HG03175 (cell line): ENCODE results near the gene OPRM1.

Source experiments
- ATAC-seq: cut with Tn5 transposase; IDR thresholded peaks from one replicate; pipeline ENCODE4 v1.9.1; 2021; ENCODE audit warnings: mild to moderate bottlenecking, moderate library complexity; ENCODE audit not compliant: unreplicated experiment

OPRM1 gene

DNA sequence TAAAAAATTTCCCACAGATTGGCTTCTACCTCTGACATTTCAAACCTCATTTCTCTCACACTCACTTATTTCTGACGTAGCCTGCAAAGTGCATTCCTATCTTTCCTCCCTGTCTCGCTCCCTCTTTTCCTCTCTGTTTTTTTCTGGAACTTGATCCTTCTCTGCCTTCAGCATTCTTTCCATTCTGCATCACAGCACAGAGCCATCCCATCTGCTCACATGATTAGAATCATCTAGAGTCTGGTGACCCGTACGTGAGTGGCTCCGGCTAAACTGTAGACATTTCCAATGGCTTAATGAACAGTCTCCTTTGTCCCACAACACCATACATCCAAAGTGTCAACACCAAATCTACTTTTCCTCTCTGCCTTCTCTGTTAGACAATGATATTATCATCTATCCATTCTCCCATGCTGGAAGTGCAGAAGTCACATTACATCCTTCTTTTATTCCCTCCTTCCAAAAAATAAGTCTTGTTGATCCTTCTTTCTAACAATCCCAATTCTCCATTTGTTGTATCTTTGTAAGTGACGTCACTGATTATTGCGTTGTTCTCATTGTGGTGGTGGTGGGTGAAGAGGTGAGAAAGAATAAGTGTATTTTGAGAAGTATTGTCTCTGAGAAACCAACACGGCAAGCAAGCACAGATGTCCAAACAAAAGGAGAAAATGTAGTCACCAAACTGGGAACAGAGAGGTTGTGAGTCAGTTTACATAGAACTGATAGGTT is 41.6 kb downstream of the OPRM1 start:
- no peak for ATAC-seq

DNA sequence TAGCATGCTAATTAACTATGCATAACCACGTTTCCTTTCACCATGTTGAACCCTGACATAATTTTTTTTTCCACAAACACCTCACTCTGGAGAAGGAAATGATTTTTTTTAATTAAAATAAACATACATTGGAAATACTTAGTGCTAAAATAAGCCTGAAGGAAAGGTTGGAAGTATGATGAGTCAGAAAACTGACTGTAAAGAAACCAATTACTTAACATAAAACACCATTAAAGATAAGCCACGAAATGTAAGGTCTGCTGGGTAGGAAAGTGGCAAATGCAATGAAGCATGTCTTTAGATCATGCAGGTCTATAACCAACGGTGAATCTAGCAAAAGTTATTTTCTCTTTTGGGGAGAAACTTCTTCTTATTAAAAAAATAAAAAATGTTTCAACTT is 47.5 kb downstream of the OPRM1 start:
- ATAC-seq: no peak

DNA sequence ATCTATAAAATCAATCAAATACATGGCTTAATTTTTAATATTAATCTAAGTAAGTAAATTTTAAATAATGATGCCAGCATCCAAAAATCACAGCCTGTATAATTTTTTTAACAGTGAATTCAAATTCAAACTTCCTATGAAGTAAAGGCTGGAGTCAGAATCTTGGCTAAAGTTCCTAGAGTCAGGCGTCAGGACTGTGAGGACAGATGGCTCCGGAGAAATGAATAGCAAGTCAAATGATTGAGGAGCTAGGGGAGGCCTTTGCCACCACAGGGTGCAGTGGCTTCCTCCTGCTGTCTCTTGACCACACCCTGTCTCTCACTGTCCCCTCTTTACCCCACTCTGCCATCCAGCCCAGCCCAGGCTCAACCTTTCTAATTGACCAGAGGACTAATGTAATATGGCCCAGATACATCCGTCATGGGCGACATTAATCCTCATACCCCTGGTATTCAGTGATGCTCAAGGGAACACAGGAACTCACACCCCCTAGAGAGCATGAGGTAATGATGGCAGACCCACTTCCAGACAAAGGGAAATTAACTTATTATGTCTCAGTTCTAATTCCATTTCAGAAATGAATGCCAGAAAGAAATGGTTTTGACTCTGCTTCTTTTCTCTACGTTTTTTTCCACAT is 53.4 kb downstream of the OPRM1 start:
- no peak for ATAC-seq

DNA sequence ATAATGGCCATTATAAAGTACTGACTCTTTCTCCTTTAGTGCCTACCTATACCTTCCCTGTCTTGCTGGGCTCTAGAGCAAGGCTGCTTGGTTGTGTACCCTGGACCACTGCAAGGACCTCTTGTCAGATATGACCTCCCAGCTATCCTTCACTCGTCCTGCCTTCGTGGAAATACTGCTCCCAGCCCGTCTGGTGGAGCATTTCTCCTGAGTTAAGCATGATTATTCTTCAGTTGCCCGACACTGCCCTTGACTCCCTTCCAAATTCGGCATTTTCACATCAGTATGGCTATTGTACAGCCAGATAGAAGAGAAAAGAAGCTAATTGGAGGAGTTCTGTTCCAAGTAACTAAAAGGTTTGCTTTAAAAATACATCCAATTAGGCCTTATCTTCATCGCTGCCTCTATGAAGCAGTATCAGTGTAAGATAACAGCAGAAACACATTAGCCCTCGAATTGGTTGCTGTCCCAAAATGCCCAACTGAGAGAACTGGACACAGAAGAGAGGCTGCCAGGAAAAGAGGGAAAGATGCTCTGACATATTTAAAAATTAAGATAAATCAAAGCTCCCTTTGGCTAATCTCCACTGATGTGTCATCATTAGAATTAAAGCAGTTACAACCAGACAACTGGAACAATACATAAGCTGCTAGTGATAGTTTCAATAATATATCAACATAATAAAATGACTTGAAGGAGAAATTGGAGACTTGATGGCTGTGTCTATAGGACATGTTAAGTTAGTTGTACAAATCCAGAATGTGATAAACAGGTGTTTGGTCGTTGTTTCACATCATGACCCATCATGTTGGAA is 54.4 kb downstream of the OPRM1 start:
- no peak for ATAC-seq

DNA sequence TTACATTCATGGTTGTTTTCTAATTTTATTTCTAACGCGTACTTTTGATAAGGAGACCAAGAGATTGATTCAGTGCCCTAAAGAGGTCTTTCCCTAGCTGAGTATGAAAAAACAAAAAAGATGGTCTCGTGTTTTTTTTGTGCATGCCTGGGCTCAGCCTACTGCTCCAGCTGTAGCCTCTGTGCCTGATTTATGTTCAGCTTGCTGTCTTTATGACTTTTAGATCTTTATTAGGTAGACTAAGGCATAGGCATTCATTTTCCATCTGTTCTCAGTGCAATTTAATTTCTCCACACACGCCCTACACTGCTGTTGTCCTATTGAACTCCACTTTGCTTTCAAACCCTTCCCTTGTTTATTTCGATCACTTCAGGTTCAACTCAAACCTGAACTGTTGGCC is 56.5 kb downstream of the OPRM1 start:
- no peak for ATAC-seq

DNA sequence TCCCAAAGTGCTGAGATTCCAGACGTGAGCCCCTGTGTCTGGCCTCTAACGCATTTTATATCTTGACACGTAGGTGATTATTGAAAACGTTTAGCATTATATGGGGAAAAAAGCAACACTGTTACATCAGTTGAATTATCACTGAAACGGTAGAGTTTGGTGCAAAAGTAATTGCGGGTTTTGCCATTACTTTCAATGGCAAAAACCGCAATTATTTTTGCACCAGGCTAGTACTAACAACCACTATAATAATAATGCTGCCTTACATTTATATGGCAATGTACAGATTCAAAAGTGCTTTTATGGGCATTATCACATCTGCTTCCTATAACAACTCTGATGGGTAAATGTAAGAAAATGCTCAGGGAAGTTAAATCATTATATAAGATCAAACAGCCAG is 57.3 kb downstream of the OPRM1 start:
- ATAC-seq: no peak

DNA sequence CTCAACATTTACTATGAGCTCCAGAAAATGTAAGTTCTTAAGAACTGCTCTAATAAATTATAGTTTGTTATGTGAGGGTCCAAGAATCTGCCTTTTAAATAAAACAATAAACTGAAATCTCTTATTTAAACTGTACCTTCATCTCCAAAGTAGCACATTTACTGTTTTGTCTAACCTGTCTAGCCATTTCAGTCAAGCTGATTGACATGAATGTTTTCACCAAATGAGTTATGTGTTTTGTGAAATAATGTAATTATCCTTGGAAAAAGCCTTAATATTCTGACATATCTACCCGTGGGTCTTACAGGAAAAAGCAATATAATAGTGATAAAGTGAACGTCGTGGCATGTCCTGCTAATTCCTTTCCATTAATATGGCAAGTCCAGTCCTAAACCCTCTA is 57.8 kb downstream of the OPRM1 start:
- ATAC-seq: no peak

DNA sequence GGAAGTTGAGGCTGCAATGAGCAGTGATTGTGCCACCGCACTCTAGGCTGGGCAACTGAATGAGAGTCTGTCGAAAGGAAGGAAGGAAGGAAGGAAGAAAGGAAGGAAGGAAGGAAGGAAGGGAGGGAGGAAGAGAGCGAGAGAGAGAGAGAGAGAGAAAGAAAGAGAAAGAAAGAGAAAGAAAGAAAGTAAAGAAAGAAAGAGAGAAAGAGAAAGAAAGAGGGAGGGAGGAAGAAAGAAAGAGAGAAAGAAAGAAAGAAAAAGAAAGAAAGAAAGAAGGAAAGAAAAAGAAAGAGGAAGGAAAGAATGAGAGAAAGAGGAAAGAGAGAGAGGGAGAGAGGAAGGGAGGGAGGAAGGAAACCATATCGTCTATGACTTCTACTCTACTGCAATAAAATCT is 60.2 kb downstream of the OPRM1 start:
- ATAC-seq: no peak

DNA sequence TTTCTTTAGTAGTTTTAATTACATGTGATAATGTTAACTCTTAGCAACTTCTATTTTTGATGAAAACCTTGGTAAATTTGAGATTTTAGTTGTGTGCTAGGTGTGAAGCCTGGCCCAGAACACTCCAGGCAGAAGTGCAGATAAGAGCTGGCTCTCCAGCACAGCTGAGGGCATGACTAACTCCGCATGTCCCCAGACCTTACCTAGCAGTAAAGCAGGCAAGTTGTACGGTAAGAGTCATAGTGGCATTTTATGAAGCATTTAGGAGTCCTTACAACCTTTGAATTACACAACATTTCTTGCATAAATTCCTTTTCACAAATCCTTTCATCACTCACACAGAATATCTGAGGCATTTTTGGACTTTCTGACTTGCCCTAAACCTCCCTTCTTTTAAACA is 67.2 kb downstream of the OPRM1 start:
- ATAC-seq: no peak

DNA sequence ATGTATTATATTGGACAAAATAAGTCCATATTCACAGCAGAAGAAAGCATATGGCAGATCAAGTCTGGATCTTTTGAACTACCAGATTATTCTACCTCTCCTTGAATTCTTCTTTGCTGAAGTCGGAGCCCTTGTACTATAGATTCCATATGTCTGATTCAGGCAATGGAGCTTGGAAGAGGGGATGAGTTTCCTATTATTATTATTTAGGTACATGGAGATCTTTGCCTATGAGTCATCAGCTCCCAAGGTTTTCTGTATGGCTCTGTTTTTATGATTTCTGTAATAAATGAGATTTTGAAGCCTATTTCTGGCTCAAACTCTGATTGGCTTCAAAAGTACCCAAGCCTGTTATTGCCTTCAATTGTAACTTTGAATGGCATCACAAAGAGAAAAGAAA is 72.0 kb downstream of the OPRM1 start:
- no peak for ATAC-seq

DNA sequence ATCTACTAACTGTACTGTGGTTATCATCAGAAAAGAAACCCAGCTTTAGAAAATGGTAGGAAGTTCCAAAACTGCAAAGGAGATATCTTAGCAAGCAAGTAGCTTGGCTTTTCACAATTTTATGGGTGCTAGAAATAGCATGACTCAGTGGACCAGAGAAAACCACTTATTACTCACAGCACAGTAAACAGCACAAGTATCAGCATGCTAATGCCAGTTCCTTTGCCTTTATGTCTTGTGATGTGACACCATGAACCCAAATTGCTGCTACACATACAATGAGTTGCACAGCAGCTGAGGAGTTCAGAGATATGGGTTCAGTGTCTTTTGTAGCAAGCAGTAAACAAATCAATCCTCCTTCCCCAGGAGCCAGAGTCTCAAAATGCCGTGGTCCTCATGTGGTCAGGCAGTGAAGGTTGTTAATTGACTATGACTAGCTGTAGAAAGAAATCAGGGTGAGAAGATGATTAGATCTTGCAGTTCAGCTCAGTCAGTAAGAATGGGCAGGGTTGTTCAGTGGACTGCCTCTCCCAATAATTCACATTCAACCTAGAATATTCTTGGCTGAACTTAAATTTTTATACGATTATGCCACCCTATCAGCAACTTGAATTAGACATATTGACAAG is 73.3 kb downstream of the OPRM1 start:
- no peak for ATAC-seq

DNA sequence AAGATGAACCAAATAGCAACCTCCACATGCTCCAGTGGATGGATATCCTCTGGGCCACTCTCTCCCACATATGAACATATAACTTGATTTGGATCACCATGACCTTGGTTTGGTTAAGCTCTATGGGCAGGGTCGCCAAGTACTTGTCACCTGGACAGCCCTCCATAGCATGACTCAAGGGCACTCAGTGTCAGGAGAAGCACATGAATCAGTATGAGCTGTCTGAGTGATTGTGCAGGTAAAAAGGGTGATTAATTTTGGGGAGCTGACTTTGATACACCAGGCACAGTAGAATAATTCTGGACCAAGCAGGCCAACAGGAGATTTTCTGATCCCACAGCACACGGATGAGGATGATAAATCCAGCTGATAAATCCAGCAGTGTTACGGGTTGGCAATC is 74.4 kb downstream of the OPRM1 start:
- no peak for ATAC-seq

DNA sequence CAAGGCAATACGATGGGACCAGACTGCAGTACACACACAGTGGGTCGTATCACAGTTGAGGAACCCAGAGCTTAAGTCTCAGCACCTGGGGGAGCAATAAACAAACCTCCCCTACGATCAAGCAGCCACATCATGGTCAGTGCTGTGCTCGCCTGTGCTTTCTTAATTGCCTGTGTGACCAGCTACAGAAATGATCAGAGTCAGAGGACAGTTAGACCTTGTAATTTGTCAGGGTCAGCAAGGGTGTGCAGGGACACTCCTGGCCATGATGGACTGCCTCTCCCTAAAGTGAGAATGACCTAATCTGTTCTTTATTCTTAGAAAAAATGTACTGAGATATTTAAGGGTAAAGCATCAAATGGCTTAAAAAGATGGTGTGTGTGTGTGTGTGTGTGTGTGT is 78.4 kb downstream of the OPRM1 start:
- no peak for ATAC-seq

DNA sequence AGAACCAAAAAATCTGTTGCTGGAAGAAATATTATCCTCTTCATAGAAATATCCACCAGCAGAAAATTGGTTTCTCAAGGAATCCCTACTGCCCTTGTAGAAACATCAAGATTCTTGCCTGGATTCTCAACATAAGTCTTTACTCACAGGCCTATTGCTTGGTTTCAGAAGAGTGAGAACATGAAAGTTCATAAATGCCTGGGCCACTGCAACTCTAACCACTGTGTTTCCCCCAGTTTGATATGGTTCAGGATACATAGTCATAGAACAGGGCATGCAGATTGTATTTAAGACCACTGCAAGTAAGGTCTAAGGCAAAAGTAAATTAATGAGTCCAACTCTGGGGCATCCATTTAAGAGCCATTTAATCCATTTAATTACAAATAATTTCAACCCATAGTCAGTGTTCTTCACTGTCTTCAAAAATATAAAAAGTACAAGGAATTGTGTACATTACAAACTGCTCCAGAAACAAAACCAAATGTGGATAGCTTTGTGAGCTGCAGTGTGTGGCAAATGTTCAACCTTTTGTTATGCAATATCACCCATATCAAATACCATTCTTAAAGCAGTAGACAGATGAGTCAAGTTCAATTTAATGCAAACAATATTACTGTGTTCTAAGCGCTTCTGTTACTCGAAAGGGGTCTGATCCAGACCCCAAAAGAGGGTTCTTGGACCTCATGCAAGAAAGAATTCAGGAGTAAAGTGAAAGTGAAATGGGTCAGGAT is 83.3 kb downstream of the OPRM1 start:
- no peak for ATAC-seq

DNA sequence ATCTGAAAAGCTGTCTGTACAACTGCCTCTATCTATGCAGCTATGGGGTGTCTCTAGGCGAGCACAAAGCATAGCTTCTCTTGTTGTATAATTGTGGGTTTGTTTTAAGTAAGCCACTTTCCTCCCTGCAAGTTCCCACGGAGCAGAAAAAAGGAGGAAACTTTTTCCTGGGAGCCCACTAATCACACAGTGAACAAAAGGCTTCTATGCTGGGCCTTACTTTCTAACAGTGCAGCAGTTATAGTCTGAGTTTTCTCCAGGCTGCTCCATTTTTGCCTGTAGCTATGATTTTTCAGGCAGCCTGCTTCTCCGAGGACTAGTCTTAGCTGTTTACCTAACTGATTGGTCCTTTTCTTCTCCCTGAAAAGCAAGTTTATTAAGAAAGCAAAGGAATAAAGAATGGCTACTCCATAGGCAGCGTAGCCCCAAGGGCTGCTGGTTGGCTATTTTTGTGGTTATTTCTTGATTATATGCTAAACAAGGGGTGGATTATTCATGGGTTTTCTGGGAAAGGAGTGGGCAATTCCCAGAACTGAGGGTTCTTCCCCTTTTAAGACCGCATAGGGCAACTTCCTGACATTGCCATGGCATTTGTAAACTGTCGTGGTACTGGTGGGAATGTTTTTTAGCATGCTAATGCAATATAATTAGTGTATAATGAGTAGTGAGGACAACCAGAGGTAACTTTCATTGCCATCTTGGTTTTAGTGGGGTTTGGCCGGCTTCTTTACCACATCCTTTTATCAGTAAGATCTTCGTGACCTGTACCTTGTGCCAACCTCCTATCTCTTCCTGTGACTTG is 84.3 kb downstream of the OPRM1 start:
- no peak for ATAC-seq

DNA sequence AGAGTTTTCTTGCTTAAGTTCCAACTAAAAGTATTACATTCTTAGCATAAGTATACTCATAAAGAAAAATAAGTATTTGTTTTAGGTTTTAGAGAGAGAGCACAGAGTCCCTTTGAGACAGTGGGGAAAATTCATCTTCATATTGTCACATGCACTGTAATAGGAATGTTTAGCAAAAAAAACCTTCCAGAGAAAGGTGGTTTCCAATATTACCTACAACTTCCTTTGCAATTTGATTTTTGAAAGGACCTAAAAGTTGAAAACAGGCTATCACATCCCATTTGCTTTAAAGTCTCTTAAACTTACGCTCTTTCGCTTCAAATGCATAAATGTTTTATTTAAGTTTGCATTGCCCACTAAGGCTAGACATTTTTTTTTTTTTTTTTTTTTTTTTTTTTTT is 86.4 kb downstream of the OPRM1 start:
- no peak for ATAC-seq

DNA sequence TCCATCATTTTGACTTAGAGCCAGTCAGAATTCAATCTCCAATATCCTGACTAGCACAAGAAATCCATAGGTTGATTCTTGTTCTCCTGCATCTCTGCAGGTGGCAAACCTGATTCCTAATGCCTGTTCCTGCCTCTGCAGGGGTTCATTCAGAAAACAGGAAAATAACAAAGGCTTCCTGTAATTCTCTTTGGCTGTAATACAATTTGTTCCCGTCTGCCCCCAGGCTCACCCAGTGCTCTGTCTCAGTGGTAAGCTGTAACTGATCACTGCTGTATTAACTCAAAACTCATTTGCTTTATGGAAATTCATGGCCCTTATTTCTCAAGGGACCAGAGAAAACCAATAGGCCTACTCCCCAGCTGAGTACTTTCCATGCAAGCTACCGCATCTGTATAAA is 88.6 kb downstream of the OPRM1 start:
- ATAC-seq: no peak

DNA sequence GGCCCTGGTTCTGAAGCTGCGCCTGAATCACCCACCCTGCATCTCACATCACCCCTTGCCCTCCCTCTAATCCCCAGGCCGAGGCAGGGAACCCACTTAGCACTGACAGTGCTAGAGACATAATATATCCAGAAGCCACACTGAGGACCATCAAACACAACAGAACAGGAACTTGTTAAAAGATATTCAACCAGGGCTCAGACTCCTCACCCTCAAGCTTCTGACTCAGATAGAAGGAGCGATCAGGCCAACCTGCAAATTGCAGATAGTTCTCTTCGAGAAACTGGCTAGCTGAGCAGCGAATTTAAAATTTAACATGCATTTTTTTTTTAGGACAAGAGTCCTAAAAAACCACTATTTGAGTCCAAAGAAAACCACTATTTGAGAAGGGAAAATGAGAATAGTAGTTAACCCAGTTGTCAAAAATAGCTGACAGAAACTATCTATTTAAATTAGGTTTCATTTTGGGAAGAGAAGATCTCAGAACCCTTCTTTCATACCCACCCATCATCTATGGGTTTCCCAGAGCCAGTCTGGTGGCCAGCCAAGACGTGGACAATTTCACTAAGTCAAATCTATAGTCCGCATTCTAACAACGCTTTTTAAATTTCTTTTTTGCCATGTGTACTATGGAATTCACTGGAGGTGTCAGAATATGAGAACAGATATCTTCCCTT is 95.6 kb downstream of the OPRM1 start:
- ATAC-seq: no peak

DNA sequence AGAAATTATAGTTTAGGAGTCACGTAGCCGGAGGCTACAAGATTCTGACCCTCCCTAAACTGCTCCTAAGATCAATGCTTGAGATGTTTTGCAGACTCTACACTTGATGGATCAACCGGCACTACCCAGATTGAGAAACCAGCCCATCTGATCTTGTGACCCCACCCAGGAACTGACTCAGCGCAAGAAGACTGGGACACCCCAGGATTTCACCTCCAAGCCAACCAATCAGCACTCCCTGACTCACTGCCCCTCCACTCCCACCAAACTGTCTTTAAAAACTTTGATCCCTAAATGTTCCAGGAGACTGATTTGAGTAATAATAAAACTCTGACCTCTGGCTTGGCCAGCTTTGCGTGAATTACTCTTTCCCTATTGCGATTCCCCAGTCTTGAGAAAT is 99.8 kb downstream of the OPRM1 start:
- ATAC-seq: no peak

DNA sequence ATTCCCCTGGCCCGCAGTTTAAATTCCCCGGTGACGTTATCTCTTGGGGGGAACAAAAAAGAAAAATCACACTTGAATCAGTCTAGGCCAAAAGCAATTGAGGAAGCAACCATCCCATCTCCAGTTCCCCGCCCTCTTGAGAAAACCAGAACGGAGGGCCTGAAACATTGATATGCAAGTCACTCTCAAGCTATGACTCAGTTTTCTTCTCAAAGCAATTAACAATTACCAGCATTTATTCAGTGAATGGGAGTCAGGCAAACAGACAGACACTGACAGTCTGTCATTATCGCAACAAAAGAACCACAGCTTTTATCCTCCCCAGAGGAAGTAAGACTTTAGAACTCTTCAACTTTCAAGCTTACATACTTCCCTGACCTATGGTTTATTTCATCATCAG is 100.9 kb downstream of the OPRM1 start:
- ATAC-seq: no peak
